Hepatocyte (in vitro differentiated cells): ENCODE results near the gene HORMAD2. TPM values are rescaled to one million over a fixed set of nuclear protein-coding genes. Genes with fewer than 3 reads are reported as not detected.

Experiments
- DNase-seq: peaks from one replicate; pipeline ENCODE4 v3.0.0-alpha.2; 2016; ENCODE audit warnings: low spot score
- H2AFZ ChIP-seq: fragments of 200-600 bp; sonication (generic); 2 replicates; pipeline ENCODE4 v1.6.0; 2016; ENCODE audit warnings: antibody characterized with exemption, mild to moderate bottlenecking
- H3K27ac ChIP-seq: fragments of 200-600 bp; sonication (generic); 2 replicates; pipeline ENCODE4 v1.5.1; 2016; ENCODE audit warnings: mild to moderate bottlenecking
- H3K27me3 ChIP-seq: fragments of 200-600 bp; sonication (generic); 2 replicates; pipeline ENCODE4 v1.6.1; 2016
- H3K36me3 ChIP-seq: fragments of 200-600 bp; sonication (generic); replicated peaks from 2 replicates; pipeline ENCODE4 v1.5.1; 2016; ENCODE audit warnings: low read depth; ENCODE audit not compliant: insufficient read depth
- H3K4me1 ChIP-seq: fragments of 200-600 bp; sonication (generic); 2 replicates; pipeline ENCODE4 v1.5.1; 2016; ENCODE audit warnings: mild to moderate bottlenecking, moderate library complexity; ENCODE audit not compliant: insufficient read depth
- H3K4me2 ChIP-seq: fragments of 200-600 bp; sonication (generic); 2 replicates; pipeline ENCODE4 v1.6.0; 2016
- H3K4me3 ChIP-seq: fragments of 200-600 bp; sonication (generic); 2 replicates; pipeline ENCODE4 v1.5.1; 2016; ENCODE audit warnings: mild to moderate bottlenecking
- H3K79me2 ChIP-seq: fragments of 200-600 bp; sonication (generic); 2 replicates; pipeline ENCODE4 v1.6.0; 2017; ENCODE audit warnings: mild to moderate bottlenecking
- H3K9me2 ChIP-seq: fragments of 200-600 bp; sonication (generic); replicated peaks from 2 replicates; pipeline ENCODE4 v1.6.0; 2017; ENCODE audit warnings: mild to moderate bottlenecking; ENCODE audit not compliant: insufficient read depth
- H3K9me3 ChIP-seq: fragments of 200-600 bp; sonication (generic); 2 replicates; pipeline ENCODE4 v1.5.1; 2016; ENCODE audit warnings: low read depth, mild to moderate bottlenecking
- H4K20me1 ChIP-seq: fragments of 200-600 bp; sonication (generic); 2 replicates; pipeline ENCODE4 v1.6.0; 2016; ENCODE audit warnings: mild to moderate bottlenecking; ENCODE audit not compliant: insufficient read depth, poor library complexity, severe bottlenecking
- EZH2 ChIP-seq: fragments of 200-600 bp; sonication (generic); IDR thresholded peaks from 2 replicates; pipeline ENCODE4 v1.6.1; 2016; ENCODE audit warnings: antibody characterized with exemption, mild to moderate bottlenecking, borderline replicate concordance
- EZH2phosphoT487 ChIP-seq: fragments of 200-600 bp; sonication (generic); IDR thresholded peaks from one replicate; pipeline ENCODE4 v1.6.1; 2018; ENCODE audit warnings: antibody characterized with exemption, mild to moderate bottlenecking, low read depth, moderate library complexity; ENCODE audit not compliant: unreplicated experiment, severe bottlenecking
- WGBS: methylation state at CpG from one replicate; pipeline ENCODE4 v1.1.6; 2016; ENCODE audit warnings: low lambda C conversion rate; ENCODE audit errors: missing lambda C conversion rate; 5-methylcytosine and 5-hydroxymethylcytosine counted together
- polyA plus RNA-seq: library from polyadenylated mRNA; unstranded; fragments of >200 nt; fragmentation: Nextera tagmentation; extraction: Ambion mirVana; gene quantifications from 2 replicates; pipeline ENCODE4 v1.2.1, GENCODE V29; 2016
- total RNA-seq: library from RNA; depleted of rRNA; stranded (reverse); fragments of >200 nt; gene quantifications from 2 replicates; pipeline ENCODE4 v1.2.3, GENCODE V29; 2014
- TF ChIP-seq, protein P1 (sequence below): fragments of 200-600 bp; sonication (generic); IDR thresholded peaks from 2 replicates; pipeline ENCODE4 v1.5.1; 2016; ENCODE audit warnings: antibody characterized with exemption, mild to moderate bottlenecking; ENCODE audit not compliant: poor library complexity

HORMAD2 gene, protein sequence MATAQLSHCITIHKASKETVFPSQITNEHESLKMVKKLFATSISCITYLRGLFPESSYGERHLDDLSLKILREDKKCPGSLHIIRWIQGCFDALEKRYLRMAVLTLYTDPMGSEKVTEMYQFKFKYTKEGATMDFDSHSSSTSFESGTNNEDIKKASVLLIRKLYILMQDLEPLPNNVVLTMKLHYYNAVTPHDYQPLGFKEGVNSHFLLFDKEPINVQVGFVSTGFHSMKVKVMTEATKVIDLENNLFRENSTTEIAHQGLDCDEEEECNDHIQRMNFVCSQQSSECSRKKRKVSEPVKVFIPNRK
- not detected in 2 replicates for total RNA-seq
- polyA plus RNA-seq = not detected in 2 replicates

DNA sequence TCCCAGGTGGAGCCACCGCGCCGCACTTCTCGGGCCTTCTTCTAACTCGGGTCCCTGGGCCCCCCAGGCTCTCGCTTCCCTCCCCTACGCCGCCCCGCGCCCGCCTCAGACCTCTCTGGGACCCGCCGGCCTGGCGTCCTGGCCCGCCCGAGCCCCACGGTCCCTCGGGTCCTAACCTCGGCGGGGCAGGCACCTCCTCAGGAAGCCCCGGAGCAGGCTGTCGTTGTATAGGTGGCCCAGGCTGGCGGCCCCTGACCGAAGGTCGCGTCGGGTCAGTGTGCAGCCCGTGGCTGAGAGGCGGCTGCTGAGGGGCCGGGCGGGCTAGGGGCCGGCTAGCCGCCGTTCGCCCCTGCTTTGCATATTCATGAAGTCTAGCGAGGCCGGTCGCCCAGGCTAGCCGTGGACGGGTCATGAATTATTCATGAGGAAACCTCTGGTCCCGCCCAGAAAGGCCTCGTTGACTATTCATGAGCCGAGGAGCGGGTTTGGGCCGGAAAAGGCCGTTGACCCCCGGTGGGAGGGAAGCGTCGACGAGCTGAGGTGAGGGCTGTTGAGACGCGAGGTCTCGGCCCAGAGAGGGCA lies at the start of gene HORMAD2:
TSS of gene HORMAD2 (plus strand) at position 513 of the 582 bp plus-strand sequence. CDS start 13,489 bp downstream, outside the sequence.
- no peak for TF ChIP-seq EZH2
- TF ChIP-seq, protein P1, sequence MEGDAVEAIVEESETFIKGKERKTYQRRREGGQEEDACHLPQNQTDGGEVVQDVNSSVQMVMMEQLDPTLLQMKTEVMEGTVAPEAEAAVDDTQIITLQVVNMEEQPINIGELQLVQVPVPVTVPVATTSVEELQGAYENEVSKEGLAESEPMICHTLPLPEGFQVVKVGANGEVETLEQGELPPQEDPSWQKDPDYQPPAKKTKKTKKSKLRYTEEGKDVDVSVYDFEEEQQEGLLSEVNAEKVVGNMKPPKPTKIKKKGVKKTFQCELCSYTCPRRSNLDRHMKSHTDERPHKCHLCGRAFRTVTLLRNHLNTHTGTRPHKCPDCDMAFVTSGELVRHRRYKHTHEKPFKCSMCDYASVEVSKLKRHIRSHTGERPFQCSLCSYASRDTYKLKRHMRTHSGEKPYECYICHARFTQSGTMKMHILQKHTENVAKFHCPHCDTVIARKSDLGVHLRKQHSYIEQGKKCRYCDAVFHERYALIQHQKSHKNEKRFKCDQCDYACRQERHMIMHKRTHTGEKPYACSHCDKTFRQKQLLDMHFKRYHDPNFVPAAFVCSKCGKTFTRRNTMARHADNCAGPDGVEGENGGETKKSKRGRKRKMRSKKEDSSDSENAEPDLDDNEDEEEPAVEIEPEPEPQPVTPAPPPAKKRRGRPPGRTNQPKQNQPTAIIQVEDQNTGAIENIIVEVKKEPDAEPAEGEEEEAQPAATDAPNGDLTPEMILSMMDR = no peak
- TF ChIP-seq EZH2phosphoT487 = no peak
- Histone ChIP-seq H3K79me2 (no peaks in the 10 kb centered on the region), H3K4me3 (no peak within 1 kb of the TSS), H4K20me1 (no peaks in the 10 kb centered on the region), H3K4me1 (peaks cover 9% of the 10 kb centered on the region), H2AFZ (peak within 1 kb of the TSS; percentile 76), H3K27ac (no peak within 1 kb of the TSS), H3K9me2 (no peaks in the 10 kb centered on the region), H3K4me2 (peak within 1 kb of the TSS; percentile 82), H3K9me3 (no peaks in the 10 kb centered on the region), H3K36me3 (no peaks in the 10 kb centered on the region), H3K27me3 (peaks cover 6% of the 10 kb centered on the region)
- 31% methylated on average over 52 of the region's 53 CpGs for WGBS
- DNase-seq = peak; percentile 70

DNA sequence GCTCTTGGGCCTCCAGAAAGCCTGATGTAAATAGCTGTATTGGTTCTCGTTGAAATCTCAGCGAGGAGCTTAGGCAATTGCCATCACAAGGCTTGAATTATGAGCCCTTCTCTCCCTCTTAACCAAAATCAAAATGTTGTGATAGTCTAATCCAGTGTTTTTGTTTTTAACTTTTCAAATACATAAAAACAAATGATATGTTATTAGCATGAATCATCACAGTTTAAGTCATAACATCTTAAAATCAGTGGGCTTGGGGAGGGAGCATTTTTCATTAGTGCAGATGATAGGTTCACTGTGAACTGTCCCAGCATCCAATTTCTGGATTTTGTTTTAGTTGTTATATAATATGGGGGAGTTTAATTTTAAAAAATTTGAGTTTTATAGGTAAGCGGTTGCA lies 48.9 kb upstream of the HORMAD2 start:
- Histone ChIP-seq H3K79me2 (no peaks in the 10 kb centered on the region), H3K27ac (no peak overlapping the region), H2AFZ (no peak overlapping the region), H3K9me2 (no peaks in the 10 kb centered on the region), H3K27me3 (no peaks in the 10 kb centered on the region), H3K4me1 (peaks cover 1% of the 10 kb centered on the region), H3K36me3 (no peaks in the 10 kb centered on the region), H3K4me2 (no peak overlapping the region), H4K20me1 (no peaks in the 10 kb centered on the region), H3K9me3 (no peaks in the 10 kb centered on the region), H3K4me3 (no peak overlapping the region)
- 96% methylated on average over 3 of the region's 3 CpGs for WGBS
- DNase-seq = no peak
- TF ChIP-seq EZH2phosphoT487 (no peak), EZH2 (no peak)
- TF ChIP-seq, protein P1 = no peak

GRCh38 chr22:30031764-30032455 lies 48.4 kb upstream of the HORMAD2 start:
- H3K9me3 ChIP-seq = no peaks in the 10 kb centered on the region
- no peaks in the 10 kb centered on the region for H3K79me2 ChIP-seq
- no peak overlapping the region for H2AFZ ChIP-seq
- H4K20me1 ChIP-seq = no peaks in the 10 kb centered on the region
- no peak overlapping the region for H3K4me3 ChIP-seq
- H3K9me2 ChIP-seq = no peaks in the 10 kb centered on the region
- TF ChIP-seq EZH2phosphoT487 (no peak), EZH2 (no peak)
- TF ChIP-seq, protein P1 = no peak
- H3K27me3 ChIP-seq = no peaks in the 10 kb centered on the region
- no peak overlapping the region for H3K4me2 ChIP-seq
- no peak overlapping the region for H3K27ac ChIP-seq
- DNase-seq = no peak
- H3K36me3 ChIP-seq = no peaks in the 10 kb centered on the region
- WGBS = 95% methylated on average over 2 of the region's 2 CpGs
- H3K4me1 ChIP-seq = peaks cover 3% of the 10 kb centered on the region
